ENCODE measurements around the gene SLC7A6OS.

The SLC7A6OS gene

GRCh38 chr16:68344252-68344651 is 33.5 kb upstream of the SLC7A6OS start:
- no peak for DNase-seq (ENCODE audit: low spot score)

GRCh38 chr16:68343137-68343536 is 32.4 kb upstream of the SLC7A6OS start:
- no peak for DNase-seq (ENCODE audit: low spot score)

- no peak for DNase-seq (ENCODE audit: low spot score)
Observed at GRCh38 chr16:68342620-68343019, 31.9 kb upstream of the SLC7A6OS start.

- no peak for DNase-seq (ENCODE audit: low spot score)
Observed at GRCh38 chr16:68339214-68339613, 28.5 kb upstream of the SLC7A6OS start.

GRCh38 chr16:68338326-68339119 is 27.8 kb upstream of the SLC7A6OS start:
- no peak for DNase-seq (ENCODE audit: low spot score)

- DNase-seq (ENCODE audit: low spot score) = no peak
Observed at GRCh38 chr16:68335175-68335574, 24.4 kb upstream of the SLC7A6OS start.

- no peak for DNase-seq (ENCODE audit: low spot score)
Observed at GRCh38 chr16:68332411-68333121, 21.8 kb upstream of the SLC7A6OS start.

- no peak for DNase-seq (ENCODE audit: low spot score)
Observed at GRCh38 chr16:68331879-68332410, 21.2 kb upstream of the SLC7A6OS start.

- DNase-seq (ENCODE audit: low spot score) = no peak
Observed at GRCh38 chr16:68328860-68329390, 18.2 kb upstream of the SLC7A6OS start.

- DNase-seq (ENCODE audit: low spot score) = peak; percentile 93
Observed at GRCh38 chr16:68328151-68328859, 17.6 kb upstream of the SLC7A6OS start.

- DNase-seq (ENCODE audit: low spot score) = no peak
Observed at GRCh38 chr16:68324780-68325357, 14.1 kb upstream of the SLC7A6OS start.

GRCh38 chr16:68324336-68324735 is 13.6 kb upstream of the SLC7A6OS start:
- no peak for DNase-seq (ENCODE audit: low spot score)

GRCh38 chr16:68319185-68319908 is 8.6 kb upstream of the SLC7A6OS start:
- no peak for DNase-seq (ENCODE audit: low spot score)

- no peak for DNase-seq (ENCODE audit: low spot score)
Observed at GRCh38 chr16:68313116-68313515, 2.4 kb upstream of the SLC7A6OS start.

GRCh38 chr16:68310437-68310773 is 341 bp downstream of the SLC7A6OS start:
- DNase-seq (ENCODE audit: low spot score) = peak; percentile 83

- no peak for DNase-seq (ENCODE audit: low spot score)
Observed at GRCh38 chr16:68309799-68310198, 947 bp downstream of the SLC7A6OS start.

- no peak for DNase-seq (ENCODE audit: low spot score)
Observed at GRCh38 chr16:68306633-68307032, 4.1 kb downstream of the SLC7A6OS start.

GRCh38 chr16:68300734-68301459 is 9.8 kb downstream of the SLC7A6OS start:
- DNase-seq (ENCODE audit: low spot score) = no peak

- no peak for DNase-seq (ENCODE audit: low spot score)
Observed at GRCh38 chr16:68299571-68300453, 10.9 kb downstream of the SLC7A6OS start.
